ENCODE data around the gene BCL2L14. TPM values are rescaled to one million over a fixed set of nuclear protein-coding genes. Genes with fewer than 3 reads are reported as not detected.

BCL2L14 gene
- total RNA-seq, 4 donors from 2014 or later, result 27.5 to 81.2 (median 52.5) TPM

GRCh38 chr12:12024911-12025682 is 45.6 kb upstream of the BCL2L14 start:
- in situ Hi-C loops (cut with MboI; ENCODE audit: low pct_ligation_motif_present in 1 of 4, low pct_unique_long_range_greater_than_20kb in 1 of 4, low sequenced_read_pairs in 3 of 4) (no loop called here), intact Hi-C loops (cut with DNase I; ENCODE audit: low total_unique reads) (no loop called here)
- Histone ChIP-seq H3K9me3 (no peaks in the 10 kb centered on the region), H3K27ac (peak overlapping the region; percentile 50 to 68 (median 61)), H3K4me3 (no peak overlapping the region), H3K4me1 (peaks cover 0 to 35% (median 11%) of the 10 kb centered on the region in 4 donors), H3K36me3 (no peaks in the 10 kb centered on the region), H3K27me3 (no peaks in the 10 kb centered on the region)
- no peak for TF ChIP-seq CTCF (IDR thresholded peaks at IDR 0.05)
- DNase-seq, result peak; percentile 74
- 36 to 46% methylated on average over 7 to 10 of the region's 10 CpGs for WGBS, 2 donors (ENCODE audit: low coverage in 1 of 2)

GRCh38 chr12:12025799-12026386 is 44.8 kb upstream of the BCL2L14 start:
- Histone ChIP-seq H3K36me3 (no peaks in the 10 kb centered on the region), H3K4me3 (no peak overlapping the region), H3K27me3 (no peaks in the 10 kb centered on the region), H3K27ac (peak overlapping the region; percentile 50 to 68 (median 61)), H3K9me3 (no peaks in the 10 kb centered on the region), H3K4me1 (peaks cover 0 to 35% (median 11%) of the 10 kb centered on the region in 4 donors)
- WGBS, 2 donors (ENCODE audit: low coverage in 1 of 2), result 40 to 52% methylated on average over 2 of the region's 2 CpGs
- intact Hi-C loops (cut with DNase I; ENCODE audit: low total_unique reads), result no loop called here
- TF ChIP-seq CTCF (IDR thresholded peaks at IDR 0.05), result no peak
- no peak for TF ChIP-seq POLR2AphosphoS5 (IDR thresholded peaks at IDR 0.05)
- no peak for TF ChIP-seq EP300 (IDR thresholded peaks at IDR 0.05; ENCODE audit: low read depth)
- no peak for TF ChIP-seq POLR2A (IDR thresholded peaks at IDR 0.05)
- DNase-seq, result peak; percentile 23
- in situ Hi-C loops (cut with MboI; ENCODE audit: low pct_ligation_motif_present in 1 of 4, low pct_unique_long_range_greater_than_20kb in 1 of 4, low sequenced_read_pairs in 3 of 4), result no loop called here

DNA sequence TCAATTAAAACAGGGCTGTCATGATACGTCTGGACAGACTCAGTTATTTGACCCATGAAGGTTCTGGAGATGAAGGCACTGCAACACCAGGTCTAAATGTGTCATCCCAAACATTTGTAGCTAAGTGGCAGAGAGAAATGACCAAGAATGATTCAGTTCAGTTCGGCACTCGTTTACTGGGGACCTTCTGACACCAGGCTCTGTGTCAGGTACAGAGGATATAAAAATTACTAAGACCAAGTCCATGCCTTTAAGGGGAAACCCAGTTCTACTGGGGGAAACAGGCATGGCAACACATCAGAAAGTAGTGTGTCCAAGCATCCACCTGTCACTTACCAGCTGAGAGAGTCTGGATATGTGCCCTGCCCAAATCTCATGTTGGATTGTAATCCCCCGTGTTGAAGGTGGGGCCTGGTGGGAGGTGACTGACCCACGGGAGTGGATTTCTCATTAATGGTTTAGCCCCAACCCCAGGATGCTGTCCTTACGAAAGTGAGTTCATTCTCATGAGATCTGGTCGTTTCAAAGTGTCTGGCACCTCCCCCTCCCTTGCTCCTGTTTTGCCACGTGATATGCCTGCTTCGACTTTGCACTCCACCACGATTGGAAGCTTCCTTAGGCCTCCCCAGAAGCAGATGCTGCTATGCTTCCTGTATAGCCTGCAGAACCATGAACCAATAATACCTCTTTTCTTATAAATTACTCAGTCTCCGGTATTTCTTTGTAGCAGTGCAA is 41.9 kb upstream of the BCL2L14 start:
- H3K27me3 ChIP-seq, result no peaks in the 10 kb centered on the region
- intact Hi-C loops (cut with DNase I; ENCODE audit: low total_unique reads), result no loop called here
- H3K36me3 ChIP-seq, result no peaks in the 10 kb centered on the region
- peaks cover 0 to 48% (median 24%) of the 10 kb centered on the region in 4 donors for H3K4me1 ChIP-seq
- no peaks in the 10 kb centered on the region for H3K9me3 ChIP-seq
- H3K4me3 ChIP-seq, result no peak overlapping the region
- TF ChIP-seq POLR2A (IDR thresholded peaks at IDR 0.05) (no peak), POLR2AphosphoS5 (IDR thresholded peaks at IDR 0.05) (no peak), EP300 (IDR thresholded peaks at IDR 0.05; ENCODE audit: low read depth) (no peak), CTCF (IDR thresholded peaks at IDR 0.05) (no peak)
- WGBS, 2 donors (ENCODE audit: low coverage in 1 of 2), result 81 to 84% methylated on average over 7 to 11 of the region's 11 CpGs
- DNase-seq, result no peak
- no peak overlapping the region for H3K27ac ChIP-seq
- in situ Hi-C loops (cut with MboI; ENCODE audit: low pct_ligation_motif_present in 1 of 4, low pct_unique_long_range_greater_than_20kb in 1 of 4, low sequenced_read_pairs in 3 of 4), result no loop called here

GRCh38 chr12:12029653-12030052 is 41.1 kb upstream of the BCL2L14 start:
- DNase-seq, result no peak
- Histone ChIP-seq H3K4me1 (peaks cover 0 to 48% (median 23%) of the 10 kb centered on the region in 4 donors), H3K27me3 (no peaks in the 10 kb centered on the region), H3K9me3 (no peaks in the 10 kb centered on the region), H3K27ac (no peak overlapping the region), H3K4me3 (no peak overlapping the region), H3K36me3 (no peaks in the 10 kb centered on the region)
- in situ Hi-C loops (cut with MboI; ENCODE audit: low pct_ligation_motif_present in 1 of 4, low pct_unique_long_range_greater_than_20kb in 1 of 4, low sequenced_read_pairs in 3 of 4), result loop anchor here in 3 of 4 donors (5.0 to 10.0 kb wide), 3 partner anchors 385 to 447 kb away; partner anchors contain the start of gene ETV6 (in 1 of the 3)
- intact Hi-C loops (cut with DNase I; ENCODE audit: low total_unique reads), result no loop called here
- WGBS, 2 donors (ENCODE audit: low coverage in 1 of 2), result 88 to 93% methylated on average over 2 of the region's 2 CpGs
- TF ChIP-seq POLR2A (IDR thresholded peaks at IDR 0.05) (no peak), POLR2AphosphoS5 (IDR thresholded peaks at IDR 0.05) (no peak), CTCF (IDR thresholded peaks at IDR 0.05) (no peak), EP300 (IDR thresholded peaks at IDR 0.05; ENCODE audit: low read depth) (no peak)

Data from transverse colon (tissue), 4 donors.